Panc1 (cell line): ENCODE results near the gene CPD. TPM values are rescaled to one million over a fixed set of nuclear protein-coding genes. Genes with fewer than 3 reads are reported as not detected.

ENCODE experiments used
- total RNA-seq: library from RNA; stranded (reverse); gene quantifications from one replicate; pipeline ENCODE4 v1.2.1, GENCODE V29; 2021; ENCODE audit not compliant: unreplicated experiment

The CPD gene
- total RNA-seq, 1 experiment from 2014 or later = 93.0 TPM

Other genes with a start within 250 kb of the CPD start
- not detected for gene SLC6A4, start 143.2 kb upstream of the CPD start, total RNA-seq
- 59.0 TPM for gene BLMH, start 87.0 kb upstream of the CPD start, total RNA-seq
- not detected for gene TMIGD1, start 44.9 kb upstream of the CPD start, total RNA-seq
- gene GOSR1, start 98.5 kb downstream of the CPD start, total RNA-seq = 68.0 TPM